ENCODE measurements around the gene PTPRN2. TPM values are rescaled to one million over a fixed set of nuclear protein-coding genes. Genes with fewer than 3 reads are reported as not detected.

The PTPRN2 gene
- total RNA-seq, 1 experiment from 2014 or later = 1.1 TPM

- H3K27ac ChIP-seq (ENCODE audit: low read length) = no peak overlapping the region
- in situ Hi-C loops (cut with HindIII; ENCODE audit: low pct_unique_long_range_greater_than_20kb, low sequenced_read_pairs) (no loop called here), intact Hi-C loops (cut with micrococcal nuclease; ENCODE audit: unreplicated experiment) (loop anchor here (2.0 kb wide), 1 partner anchor 74 kb away; no protein-coding TSS in a partner anchor)
- no peaks in the 10 kb centered on the region for H3K36me3 ChIP-seq (ENCODE audit: control insufficient read depth, insufficient read depth, low read length)
- CTCF ChIA-PET = no interaction called here
- DNase-seq (ENCODE audit: low read depth, low spot score) = no peak
- H3K27me3 ChIP-seq (ENCODE audit: control insufficient read depth, insufficient read depth, low read length) = peaks cover 4% of the 10 kb centered on the region
- no peak overlapping the region for H3K4me3 ChIP-seq (ENCODE audit: low read depth in 2 of 2, low read length in 2 of 2)
- BruUV-seq (replicated peaks) = no TSS peak
- H3K9me3 ChIP-seq (ENCODE audit: control insufficient read depth, insufficient read depth, low read depth, low read length) = no peaks in the 10 kb centered on the region
- H3K4me1 ChIP-seq (ENCODE audit: control insufficient read depth, insufficient read depth, low read length) = no peaks in the 10 kb centered on the region
- TF ChIP-seq TCF7L2 (IDR thresholded peaks at IDR 0.05; ENCODE audit: low read depth, low read length) (no peak), POLR2AphosphoS5 (IDR thresholded peaks at IDR 0.05; ENCODE audit: low read depth, low read length) (no peak), SIN3A (IDR thresholded peaks at IDR 0.05; ENCODE audit: borderline replicate concordance, insufficient read depth, low read depth, low read length) (no peak), REST (IDR thresholded peaks at IDR 0.05; ENCODE audit: insufficient read depth in 1 of 2, low read depth in 2 of 2, low read length in 1 of 2) (no peak), CTCF (IDR thresholded peaks at IDR 0.05) (no peak)
- ATAC-seq = no peak
- POLR2A ChIA-PET = no interaction called here
These were observed 762.9 kb downstream of the PTPRN2 start for GRCh38 chr7:157824819-157825121.

- intact Hi-C loops (cut with micrococcal nuclease; ENCODE audit: unreplicated experiment) = loop anchor here (2.0 kb wide), 1 partner anchor 75 kb away; no protein-coding TSS in a partner anchor
- ChIA-PET CTCF (no interaction called here), POLR2A (no interaction called here)
- Histone ChIP-seq H3K27me3 (ENCODE audit: control insufficient read depth, insufficient read depth, low read length) (peaks cover 4% of the 10 kb centered on the region), H3K9me3 (ENCODE audit: control insufficient read depth, insufficient read depth, low read depth, low read length) (no peaks in the 10 kb centered on the region), H3K27ac (ENCODE audit: low read length) (no peak overlapping the region), H3K4me3 (ENCODE audit: low read depth in 2 of 2, low read length in 2 of 2) (no peak overlapping the region), H3K4me1 (ENCODE audit: control insufficient read depth, insufficient read depth, low read length) (no peaks in the 10 kb centered on the region), H3K36me3 (ENCODE audit: control insufficient read depth, insufficient read depth, low read length) (no peaks in the 10 kb centered on the region)
- DNase-seq (ENCODE audit: low read depth, low spot score) (no peak), ATAC-seq (no peak)
- no TSS peak for BruUV-seq (replicated peaks)
- TF ChIP-seq CTCF (IDR thresholded peaks at IDR 0.05) (no peak), SIN3A (IDR thresholded peaks at IDR 0.05; ENCODE audit: borderline replicate concordance, insufficient read depth, low read depth, low read length) (no peak), TCF7L2 (IDR thresholded peaks at IDR 0.05; ENCODE audit: low read depth, low read length) (no peak), POLR2AphosphoS5 (IDR thresholded peaks at IDR 0.05; ENCODE audit: low read depth, low read length) (no peak), REST (IDR thresholded peaks at IDR 0.05; ENCODE audit: insufficient read depth in 1 of 2, low read depth in 2 of 2, low read length in 1 of 2) (no peak)
- in situ Hi-C loops (cut with HindIII; ENCODE audit: low pct_unique_long_range_greater_than_20kb, low sequenced_read_pairs) = no loop called here
These were observed 763.4 kb downstream of the PTPRN2 start for GRCh38 chr7:157824011-157824818.
